ENCODE measurements around the gene CPA5. TPM values are rescaled to one million over a fixed set of nuclear protein-coding genes. Genes with fewer than 3 reads are reported as not detected.
A peak's percentile ranks its signal among the peaks of the same experiment; 100 is the strongest.

Gene CPA5
- total and polyA plus RNA-seq, 2 of the 8 experiments (the other 6 are each of a cell fraction or from before 2014, with no cell fraction given) = 0.12 TPM; not detected in 1

GRCh38 chr7:130394421-130395195 lies 50.0 kb downstream of the CPA5 start (continued):
- 0 out of 4 replicates have a peak, but pooled peaks of 1 of the 2 experiments have one; percentile 1 for TF ChIP-seq RAD21 (IDR thresholded peaks at IDR 0.05 in 1 of 2, conservative IDR thresholded peaks at IDR 0.05 in 1 of 2; ENCODE audit: low read depth in 2 of 2, low read length in 2 of 2)

Measured in H1 (cell line).